T-helper 1 cell (primary cell): Measurements from ENCODE around the gene NRP1.
"Not testable (repeated sequence)": the region's sequence is repeated elsewhere in the genome, so short reads cannot be mapped to it uniquely, and the experiment has no call there.

Experiments used
- DNase-seq, 5 donors: peaks; one replicate each; pipeline ENCODE4 v3.0.0-alpha.2; 2012 to 2020

Gene NRP1

DNA sequence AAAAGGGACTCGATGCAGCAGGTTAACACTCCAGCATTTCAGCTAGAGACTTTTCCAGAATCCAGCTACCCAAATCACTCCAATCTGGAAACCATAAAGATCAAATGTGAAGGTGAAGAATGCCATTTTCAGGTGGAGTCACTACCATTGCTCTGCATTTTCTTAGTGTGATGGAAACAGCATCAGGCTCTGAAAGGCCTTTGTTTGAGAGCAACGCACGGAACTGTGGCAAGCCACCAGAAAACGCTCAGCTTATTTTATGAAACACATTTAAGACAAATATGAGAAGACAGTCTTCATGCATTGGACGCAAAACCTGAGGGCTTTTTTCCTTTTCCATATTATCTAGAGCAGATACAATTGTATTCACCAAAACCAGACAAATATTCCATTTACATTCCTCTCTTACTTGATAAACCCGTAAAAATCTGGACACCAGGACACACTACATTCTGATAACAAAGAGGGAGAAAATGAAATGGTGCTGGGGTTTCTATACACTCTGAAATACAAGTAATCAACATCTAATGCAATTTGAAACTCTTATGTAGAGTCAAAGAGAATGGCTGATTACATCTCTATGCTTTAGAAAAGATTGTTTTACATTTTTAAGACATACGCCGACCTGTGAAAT is 99.1 kb downstream of the NRP1 start:
- no peak for DNase-seq

DNA sequence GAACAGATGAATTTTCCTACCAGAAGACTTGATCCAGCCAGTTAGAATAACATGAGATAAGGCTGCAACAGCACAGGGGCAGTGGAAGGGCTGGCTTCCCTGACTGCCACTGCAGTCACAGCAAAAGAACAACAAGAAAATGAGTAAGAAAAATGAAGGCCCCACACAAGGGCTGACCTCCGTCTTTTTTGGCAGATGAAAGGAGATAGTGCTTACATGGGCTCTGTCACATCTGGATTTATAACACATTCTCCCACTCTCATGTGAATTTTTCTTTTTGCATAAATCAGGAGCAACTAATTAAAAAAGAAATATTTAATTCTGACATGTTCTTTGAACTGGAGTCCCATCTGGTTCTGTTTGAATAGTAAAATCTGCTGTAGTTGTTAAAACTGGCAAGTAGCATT is 99.6 kb downstream of the NRP1 start:
- DNase-seq = no peak

DNA sequence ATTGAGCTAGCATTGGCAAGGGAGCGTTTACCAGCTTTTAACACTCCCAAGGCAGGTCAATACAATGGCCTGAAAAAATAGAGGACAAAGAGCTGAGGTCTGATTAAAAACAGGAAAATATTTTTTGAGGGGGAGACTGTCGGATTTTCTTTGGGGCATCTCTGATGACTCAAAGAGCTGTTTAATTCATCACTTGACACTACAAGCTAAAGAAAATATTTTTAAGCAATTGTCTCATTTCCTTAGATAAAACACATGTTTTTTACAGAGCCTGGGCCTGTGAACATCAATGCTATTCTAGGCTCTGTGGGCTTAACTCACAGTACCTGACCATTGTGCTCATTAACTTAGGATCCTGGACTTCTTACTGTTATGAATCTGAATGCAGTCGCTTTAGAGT is 100.8 kb downstream of the NRP1 start:
- DNase-seq = no peak

DNA sequence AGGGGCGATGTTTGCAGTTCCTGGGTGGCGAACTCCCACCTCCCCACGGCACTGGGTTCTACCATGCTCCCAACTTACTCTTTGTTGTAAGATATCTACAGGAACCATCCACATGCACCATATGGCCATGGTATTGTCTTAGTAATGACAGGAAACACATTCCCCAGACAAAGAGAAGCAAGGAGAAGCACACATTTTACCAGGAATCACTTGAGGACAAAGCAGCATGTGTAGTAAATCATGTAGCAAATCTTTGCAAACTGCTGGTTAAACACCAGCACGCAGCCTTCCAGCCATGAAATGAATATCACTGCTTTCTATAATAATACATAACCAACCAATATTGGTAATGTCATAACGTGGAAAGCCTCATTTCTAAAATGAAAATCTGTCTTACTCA is 101.2 kb downstream of the NRP1 start:
- no peak for DNase-seq

DNA sequence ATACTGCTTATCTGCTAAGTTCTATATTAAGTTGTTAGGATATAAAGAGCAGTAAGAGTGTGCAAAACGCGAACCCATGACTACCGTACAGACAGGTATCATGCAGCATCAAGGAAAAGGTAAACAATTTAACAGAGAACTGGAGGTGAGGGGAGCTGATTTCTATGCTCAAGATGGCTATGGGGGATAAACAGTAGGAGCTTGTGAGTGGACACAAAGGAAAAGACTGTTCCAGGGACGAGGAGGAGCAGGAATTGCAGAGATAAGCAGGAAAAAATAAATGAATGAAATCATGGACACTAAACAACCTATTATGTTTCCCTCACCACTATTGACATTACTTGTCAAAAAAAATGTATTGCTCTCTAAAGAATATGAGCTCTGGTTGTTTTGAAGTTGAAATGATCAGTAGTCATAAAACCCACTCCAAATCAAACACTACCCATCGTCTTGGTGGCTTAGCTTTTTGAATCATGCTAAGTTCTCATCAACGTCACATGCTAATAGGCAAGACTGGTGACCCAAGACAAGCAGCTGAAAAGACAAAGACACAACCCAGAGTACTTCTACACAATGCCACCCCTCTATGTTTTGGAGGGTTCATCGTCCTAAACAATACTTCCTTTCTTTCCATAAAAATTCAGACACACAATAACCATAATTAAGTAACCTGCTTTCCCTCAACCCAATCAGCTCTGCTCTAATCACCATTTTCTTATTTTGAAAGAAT is 102.7 kb downstream of the NRP1 start:
- no peak for DNase-seq

DNA sequence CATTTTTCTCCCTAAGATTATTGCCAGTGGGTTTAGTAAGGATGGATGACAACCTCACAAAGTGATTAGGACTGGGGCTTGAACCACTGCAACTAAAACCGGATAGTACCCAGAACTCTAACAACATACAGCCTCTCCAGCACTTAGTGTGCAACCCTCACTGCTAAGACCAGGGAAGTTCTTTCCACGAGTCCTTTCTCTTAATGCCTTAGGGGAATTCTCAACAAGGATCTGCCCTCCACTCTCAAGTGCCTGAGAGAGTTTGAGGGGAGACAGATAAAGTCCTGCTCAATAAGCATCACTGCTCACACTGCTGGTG is 104.6 kb downstream of the NRP1 start:
- no peak for DNase-seq

DNA sequence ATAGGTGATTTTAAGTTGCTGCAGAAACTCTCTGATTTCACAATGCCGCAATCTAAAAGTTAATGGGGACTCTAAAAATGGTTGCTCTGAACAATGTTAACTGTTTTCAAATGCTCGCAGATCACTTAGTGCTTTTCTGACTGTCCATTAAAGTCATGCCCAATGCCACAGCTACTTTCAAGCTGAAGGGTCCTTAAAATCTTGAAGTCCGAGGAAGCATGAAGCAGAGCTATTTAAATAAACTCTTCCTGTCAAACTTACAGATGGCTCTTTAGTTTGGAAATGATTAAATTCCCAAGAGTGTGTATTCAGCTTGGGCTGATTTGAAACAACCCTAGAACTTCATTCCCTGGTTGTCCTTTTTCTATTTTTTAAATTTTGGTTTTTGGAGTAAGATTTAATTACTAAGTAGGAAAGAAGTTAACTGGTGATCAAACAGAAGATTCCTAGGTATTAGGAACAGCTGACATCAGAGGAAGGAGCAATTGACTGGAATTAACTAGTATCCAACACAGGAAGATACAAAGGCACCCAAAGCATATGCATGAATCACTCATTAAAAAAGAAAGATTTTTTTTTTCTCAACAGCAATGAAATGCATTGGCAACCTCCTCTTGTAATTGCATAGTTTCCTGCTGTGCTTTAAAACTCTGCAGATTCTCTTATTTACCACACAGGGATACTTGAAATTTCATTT is 105.1 kb downstream of the NRP1 start:
- DNase-seq = no peak

DNA sequence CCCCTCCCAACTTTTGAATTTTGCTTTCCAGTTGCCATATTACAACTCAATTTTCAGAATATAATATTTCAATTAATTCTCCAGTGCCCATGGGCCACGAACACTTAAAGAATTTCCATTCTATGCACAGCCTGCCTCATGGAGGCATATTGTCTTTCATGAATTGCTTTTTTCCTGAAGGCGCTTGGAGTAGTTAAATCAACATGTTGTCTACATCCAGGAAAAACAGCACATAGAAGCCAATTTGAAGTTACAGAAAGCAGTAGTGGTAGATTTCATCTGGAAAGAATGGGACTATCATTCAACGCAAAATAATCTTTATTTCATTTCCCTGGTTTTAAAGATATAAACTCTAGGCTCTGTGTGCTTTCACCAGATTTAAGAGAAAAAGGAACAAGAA is 106.0 kb downstream of the NRP1 start:
- no peak for DNase-seq

DNA sequence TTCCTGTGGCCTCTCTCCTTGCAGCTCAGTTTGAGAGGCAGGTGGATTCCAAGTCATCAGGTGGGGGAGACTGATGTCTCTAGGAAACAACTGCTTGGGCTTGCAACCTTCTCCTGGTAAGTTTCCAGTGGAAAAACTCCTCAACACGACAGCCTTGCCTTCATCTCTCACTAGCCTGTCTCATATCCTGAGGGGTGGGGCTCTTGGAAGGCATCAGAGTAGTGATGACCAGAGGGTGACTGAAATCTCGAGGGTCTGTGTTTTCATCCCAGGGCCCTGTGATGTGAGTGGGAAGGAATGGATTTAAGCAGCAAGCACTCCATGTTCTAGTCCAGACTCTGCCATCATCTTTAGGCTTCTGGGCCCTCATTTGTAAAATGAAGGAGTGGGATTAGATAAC is 107.0 kb downstream of the NRP1 start:
- DNase-seq = no peak

DNA sequence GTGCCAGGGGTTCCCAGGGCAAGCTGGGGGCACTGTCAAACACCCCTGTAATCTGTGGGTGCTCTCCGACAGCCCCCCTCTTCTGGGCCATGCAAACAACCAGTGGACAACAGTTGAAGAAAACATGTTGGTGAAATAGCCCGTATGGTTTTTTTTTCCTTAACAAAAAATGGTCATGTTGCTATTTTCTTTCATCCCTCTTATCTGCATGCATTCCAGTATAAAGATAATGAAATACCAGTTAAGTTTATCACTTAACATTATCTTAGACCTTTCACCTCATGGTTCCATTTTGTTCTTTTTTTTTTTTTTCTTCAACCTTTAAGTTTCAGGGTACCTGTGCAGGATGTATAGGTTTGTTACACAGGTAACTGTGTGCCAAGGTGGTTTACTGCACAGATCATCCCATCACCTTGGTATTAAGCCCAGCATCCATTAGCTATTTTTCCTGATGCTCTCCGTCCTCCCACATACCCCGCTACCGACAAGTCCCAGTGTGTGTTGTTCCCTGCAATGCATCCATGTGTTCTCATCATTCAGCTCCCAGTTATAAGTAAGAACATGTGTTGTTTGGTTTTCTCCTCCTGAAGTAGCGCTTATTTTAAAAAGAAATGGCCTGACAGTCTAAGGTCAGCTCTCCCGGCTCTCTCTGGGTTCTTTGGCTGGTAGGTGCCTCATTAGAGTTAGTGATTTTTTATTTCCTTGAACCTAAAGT is 110.1 kb downstream of the NRP1 start:
- no peak for DNase-seq

DNA sequence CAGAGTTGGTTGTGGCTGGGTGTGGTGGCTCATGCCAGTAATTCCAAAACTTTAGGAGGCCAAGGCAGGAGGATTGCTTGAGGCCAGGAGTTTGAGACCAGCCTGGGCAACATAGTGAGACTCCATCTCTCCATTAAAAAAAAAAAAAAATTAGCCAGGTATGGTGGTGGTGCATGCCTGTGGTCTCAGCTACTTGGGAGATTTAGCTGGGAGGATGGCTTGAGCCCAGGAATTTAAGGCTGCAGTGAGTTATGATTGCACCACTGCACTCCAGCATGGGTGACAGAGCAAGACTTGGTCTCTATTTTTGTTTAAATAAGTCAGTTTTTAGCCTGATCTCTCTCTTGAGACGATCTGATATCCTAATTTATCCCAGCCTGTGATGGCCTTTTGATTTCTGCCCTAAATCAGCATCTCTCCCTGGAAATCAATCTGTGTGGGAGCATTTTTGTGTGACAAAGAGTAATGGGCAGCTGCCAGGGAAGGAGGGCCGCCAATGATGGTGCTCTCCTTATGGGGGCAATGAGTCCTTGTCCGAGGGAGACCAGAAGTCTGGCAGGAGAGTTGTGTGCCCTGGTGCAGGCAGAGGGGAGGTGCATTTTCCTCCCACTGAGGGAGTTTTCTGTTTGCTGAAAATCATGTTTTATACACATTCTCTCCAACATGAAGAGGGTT is 111.0 kb downstream of the NRP1 start:
- DNase-seq = no peak

DNA sequence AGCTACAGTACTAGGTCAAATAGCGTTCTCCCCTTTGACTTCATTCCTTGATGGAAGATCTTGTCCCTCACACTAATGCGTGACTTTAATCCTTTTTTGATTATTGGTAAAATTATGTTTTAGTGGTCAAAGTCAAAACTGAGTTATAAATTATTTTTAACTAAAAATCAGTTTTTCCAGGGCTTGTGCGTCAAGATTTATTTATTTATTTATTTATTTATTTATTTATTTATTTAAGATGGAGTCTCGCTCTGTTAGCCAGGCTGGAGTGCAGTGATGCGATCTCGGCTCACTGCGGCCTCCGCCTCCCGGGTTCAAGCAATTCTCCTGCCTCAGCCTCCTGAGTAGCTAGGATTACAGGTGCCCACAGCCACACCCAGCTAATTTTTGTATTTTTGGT is 112.2 kb downstream of the NRP1 start:
- not testable (repeated sequence) for DNase-seq

DNA sequence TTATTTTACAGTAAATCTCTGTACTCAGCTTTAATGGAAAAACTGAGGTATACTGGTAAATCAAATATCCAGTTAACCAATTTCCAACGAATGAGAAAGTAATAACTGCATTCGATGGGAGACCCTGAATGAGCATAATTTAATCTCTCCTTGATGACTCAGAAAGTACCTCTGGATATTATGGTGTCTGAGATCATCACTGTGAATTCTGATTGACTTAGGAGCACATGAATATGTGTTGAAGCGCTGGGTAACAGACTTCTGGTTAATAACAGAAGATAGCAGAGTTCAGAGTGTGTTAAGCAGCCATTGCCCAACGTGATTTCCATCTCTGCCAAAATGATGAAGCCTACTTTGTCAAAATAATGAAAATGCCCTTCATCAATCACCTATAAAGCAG is 116.6 kb downstream of the NRP1 start:
- DNase-seq = no peak

DNA sequence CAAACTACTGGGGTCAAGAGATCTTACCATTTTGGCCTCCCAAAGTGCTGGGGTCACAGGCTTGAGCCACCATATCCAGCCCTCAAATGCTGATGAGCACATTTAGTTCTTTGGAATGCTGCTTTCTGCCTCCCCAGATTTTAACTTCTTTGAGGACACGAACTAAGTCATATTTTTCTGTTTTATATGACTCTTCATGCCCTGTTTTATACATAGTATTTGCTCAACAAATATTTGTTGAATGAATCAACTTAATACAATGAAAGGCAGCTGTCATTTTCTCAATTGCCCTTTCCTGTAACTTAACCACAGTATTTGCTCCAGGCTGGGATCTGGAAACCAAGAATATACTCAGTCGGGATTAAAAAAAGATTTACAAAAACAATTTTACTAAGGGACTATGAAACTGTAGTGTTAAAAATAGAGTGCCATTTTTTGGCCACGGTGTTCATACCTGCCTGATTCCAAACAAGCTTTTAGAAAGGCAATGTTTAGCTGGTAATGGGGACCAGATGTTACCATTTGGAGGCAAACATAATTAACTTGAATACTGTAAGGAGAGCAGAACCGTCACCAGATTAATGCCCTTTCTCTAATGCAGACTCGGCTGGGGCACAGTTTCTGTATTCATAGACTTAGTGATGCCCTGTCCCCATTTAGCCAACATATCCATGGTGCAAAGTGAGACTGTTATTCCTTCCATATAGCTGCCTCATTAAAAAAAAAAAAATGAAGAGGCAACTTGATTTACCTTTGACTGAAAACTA is 117.6 kb downstream of the NRP1 start:
- no peak for DNase-seq

DNA sequence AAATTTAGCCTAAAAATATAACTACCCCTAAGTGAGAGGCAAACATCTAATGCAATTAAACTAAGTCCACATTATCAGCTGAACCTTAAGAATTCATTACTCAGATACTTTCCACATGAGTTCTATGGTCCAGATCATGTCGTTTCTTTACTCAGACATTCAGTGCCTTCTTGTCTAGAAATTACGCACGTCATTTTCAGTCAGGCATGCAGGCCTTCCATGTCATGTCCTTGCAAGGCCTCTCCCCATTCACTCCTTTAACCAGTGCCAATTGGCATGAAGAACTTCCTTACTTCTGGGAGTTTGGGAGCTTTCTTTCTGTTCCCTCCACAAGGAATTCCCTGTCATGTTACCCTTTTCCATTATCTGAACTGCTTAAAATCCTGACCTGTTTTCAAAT is 118.8 kb downstream of the NRP1 start:
- no peak for DNase-seq

DNA sequence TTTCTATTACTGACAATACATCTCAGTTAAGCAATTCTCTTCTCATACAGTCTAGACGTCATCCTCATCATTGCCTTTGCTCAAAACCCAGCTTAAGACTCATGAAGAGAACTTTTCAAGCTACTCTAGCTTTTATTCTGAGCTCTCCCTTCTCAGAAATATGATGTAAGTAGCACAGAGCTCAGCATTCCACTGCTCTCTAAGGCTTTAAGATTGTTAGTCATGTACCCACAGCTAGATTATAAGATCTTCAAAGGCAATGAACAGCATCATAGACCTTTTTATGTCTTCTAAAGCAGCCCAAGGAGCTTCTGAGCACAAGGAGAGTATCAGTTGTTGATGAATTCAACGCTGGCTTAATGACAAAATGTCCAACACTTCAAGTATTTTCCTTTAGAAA is 119.3 kb downstream of the NRP1 start:
- DNase-seq = peak in 1 of 5 donors; percentile 9

DNA sequence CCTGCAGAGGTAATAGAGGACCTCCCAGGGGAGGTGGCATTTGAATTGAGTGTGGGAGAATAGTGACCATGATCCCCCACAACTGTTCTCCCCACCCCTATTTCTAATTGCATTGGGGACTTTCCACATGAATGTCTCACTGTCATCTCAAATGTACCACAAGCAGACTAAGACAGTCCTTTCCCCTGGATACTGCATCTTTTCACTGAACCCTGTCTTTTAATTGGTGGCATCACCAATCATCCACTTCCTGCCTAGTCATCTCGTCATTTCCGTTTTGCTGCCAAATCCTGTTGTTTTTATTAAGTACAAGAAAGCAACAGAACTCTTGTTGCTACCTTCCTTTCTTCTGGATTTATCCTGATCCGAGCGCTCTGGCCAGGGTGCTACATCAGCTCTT is 120.3 kb downstream of the NRP1 start:
- DNase-seq = peak in 1 of 5 donors; percentile 68

DNA sequence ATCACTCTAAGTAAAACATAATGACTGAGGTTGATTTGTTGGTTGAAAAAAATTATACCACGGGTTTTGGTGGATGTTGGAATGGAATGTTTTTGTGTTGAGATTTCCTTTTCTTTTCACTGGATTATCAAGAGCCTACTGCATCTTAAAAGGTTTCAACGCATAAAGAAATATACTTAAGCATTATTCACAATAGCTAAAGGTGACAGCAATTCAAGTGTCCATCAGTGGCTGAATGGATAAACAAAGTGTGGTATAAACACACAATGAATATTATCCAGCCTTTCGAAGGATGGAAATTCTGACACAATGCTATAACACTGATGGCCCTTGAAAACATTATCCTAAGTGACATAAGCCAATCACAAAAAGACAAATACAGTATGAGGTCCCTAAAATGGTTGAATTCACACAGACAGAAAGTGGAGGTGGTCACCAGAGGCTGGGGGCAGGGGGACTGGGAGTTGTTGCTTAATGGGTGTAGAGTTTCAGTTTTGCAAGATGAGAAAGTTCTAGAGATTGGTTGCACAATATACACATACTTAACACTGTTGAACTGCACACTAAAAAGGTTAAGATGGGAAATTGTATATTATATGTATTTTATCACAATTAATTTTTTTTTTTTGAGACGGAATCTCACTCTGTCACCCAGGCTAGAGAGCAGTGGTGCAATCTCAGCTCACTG is 122.3 kb downstream of the NRP1 start:
- DNase-seq = no peak

DNA sequence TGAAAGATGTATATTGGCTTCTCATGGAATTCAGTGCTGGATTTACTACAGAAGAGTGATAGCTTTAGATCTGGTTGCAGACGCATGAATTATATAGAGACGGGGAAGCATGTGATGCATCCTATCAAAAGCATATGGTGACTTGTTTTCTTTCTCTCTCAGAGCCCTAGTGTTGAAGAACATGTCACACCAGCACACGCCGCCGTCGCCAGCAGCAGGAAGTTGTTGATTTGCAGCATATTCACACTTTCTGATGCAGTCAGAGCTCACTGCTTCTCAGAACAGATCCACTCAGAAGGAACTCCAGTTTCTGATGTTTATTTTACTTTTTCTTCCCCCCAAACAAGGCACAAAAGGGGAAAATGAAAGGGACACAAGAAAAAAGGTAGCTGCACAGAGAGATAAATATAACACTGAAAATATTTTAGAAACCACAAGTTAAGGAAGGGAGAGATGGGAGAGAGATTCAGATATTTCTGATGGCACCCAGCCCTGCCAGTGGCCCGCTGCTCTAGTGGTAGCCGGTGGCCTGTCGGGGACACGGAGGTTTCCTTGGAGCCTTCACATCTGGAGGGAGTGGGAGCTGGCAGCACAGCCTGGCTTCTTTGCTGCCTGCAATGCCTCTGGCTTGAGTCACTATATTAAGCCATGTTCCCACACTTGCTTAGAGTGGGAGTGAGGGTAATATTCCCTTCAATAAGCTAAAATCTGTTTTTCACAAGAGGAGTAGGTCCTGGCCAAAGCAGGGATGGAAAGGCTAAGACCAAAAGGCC is 123.2 kb downstream of the NRP1 start:
- DNase-seq = peak in 1 of 5 donors; percentile 67

DNA sequence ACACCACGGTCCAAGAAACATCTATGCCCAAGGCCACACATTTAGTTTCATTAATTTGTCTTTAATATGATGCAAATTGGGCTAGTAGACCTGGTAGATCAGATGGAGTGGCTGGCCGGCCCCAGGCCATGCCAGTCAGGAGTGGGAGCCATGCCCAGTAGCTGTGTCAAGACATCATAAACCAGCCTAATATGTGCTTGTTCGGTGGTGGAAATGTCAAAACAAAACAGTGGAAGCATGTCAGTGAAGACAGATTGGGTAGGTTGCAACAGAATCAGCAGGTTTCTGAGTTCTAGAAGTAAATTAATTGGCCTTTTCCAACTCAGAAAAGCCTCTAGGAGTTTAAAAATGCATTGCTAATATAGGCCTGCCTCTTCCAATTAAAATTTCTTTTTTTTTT is 124.7 kb downstream of the NRP1 start:
- DNase-seq = no peak

DNA sequence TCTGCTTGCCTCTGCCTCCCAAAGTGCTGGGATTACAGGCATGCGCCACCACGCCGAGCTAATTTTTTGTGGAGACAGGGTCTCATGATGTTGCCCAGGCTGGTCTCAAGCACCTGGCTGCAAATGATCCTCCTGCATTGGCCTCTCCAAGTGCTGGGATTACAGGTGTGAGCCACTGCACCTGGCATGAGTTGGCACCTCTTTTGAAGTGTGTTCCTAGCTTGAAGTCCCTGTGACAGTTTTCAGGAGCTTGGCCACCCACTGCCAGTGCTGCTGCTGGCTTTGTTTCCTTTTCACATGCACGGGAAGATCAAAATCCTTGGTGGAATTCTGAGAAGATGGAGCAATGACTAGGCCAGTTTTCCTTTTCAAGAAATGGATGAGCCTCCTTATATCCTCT is 126.3 kb downstream of the NRP1 start:
- no peak for DNase-seq
